HG02943 (cell line): ENCODE data around the gene KCNK15.
"Not testable (repeated sequence)": the region's sequence is repeated elsewhere in the genome, so short reads cannot be mapped to it uniquely, and the experiment has no call there.

Experiments
- ATAC-seq: cut with Tn5 transposase; IDR thresholded peaks from one replicate; pipeline ENCODE4 v1.9.1; 2021; ENCODE audit warnings: mild to moderate bottlenecking, low read depth, moderate library complexity; ENCODE audit not compliant: unreplicated experiment

Gene KCNK15

GRCh38 chr20:44745598-44746366, at the start of gene KCNK15:
Gene KCNK15 (plus strand): TSS chr20:44745865. CDS start chr20:44745911, 46 bp downstream.
- ATAC-seq = no peak

GRCh38 chr20:44696315-44696714, 49.4 kb upstream of the KCNK15 start:
- no peak for ATAC-seq

- ATAC-seq = not testable (repeated sequence)
Observed at GRCh38 chr20:44697041-44697440, 48.6 kb upstream of the KCNK15 start.

- ATAC-seq = no peak
Observed at GRCh38 chr20:44698351-44698750, 47.3 kb upstream of the KCNK15 start.

GRCh38 chr20:44700306-44700705, 45.4 kb upstream of the KCNK15 start:
- no peak for ATAC-seq

- ATAC-seq = no peak
Observed at GRCh38 chr20:44701118-44701857, 44.4 kb upstream of the KCNK15 start.

- no peak for ATAC-seq
Observed at GRCh38 chr20:44701858-44702256, 43.8 kb upstream of the KCNK15 start.

GRCh38 chr20:44702776-44703175, 42.9 kb upstream of the KCNK15 start:
- no peak for ATAC-seq

- no peak for ATAC-seq
Observed at GRCh38 chr20:44703183-44703925, 42.3 kb upstream of the KCNK15 start.

GRCh38 chr20:44703956-44704488, 41.6 kb upstream of the KCNK15 start:
- no peak for ATAC-seq

GRCh38 chr20:44704551-44704971, 41.1 kb upstream of the KCNK15 start:
- no peak for ATAC-seq

- no peak for ATAC-seq
Observed at GRCh38 chr20:44705364-44706094, 40.1 kb upstream of the KCNK15 start.

GRCh38 chr20:44706301-44707017, 39.2 kb upstream of the KCNK15 start:
- ATAC-seq = no peak

- ATAC-seq = no peak
Observed at GRCh38 chr20:44707018-44707579, 38.6 kb upstream of the KCNK15 start.

GRCh38 chr20:44709380-44709779, 36.3 kb upstream of the KCNK15 start:
- no peak for ATAC-seq

GRCh38 chr20:44709797-44710196, 35.9 kb upstream of the KCNK15 start:
- ATAC-seq = no peak

- no peak for ATAC-seq
Observed at GRCh38 chr20:44711237-44711636, 34.4 kb upstream of the KCNK15 start.

- ATAC-seq = no peak
Observed at GRCh38 chr20:44714102-44714700, 31.5 kb upstream of the KCNK15 start.
